A549 treated with CORT108297 at 1 μM for 4 hours (cell line): ENCODE data around the gene FBP1. TPM values are rescaled to one million over a fixed set of nuclear protein-coding genes. Genes with fewer than 3 reads are reported as not detected.

Experiments used
- total RNA-seq: library from RNA; stranded (reverse); fragments of 200-300 nt; extraction: Qiagen RNA extraction; gene quantifications from 5 replicates; pipeline ENCODE4 v1.2.3, GENCODE V29; 2022

FBP1 gene
- total RNA-seq, result 0.24 TPM in 1 of 5 replicates, not detected in the others

GRCh38 chr9:94639061-94639998 lies at the start of gene FBP1:
TSS of gene FBP1 (minus strand) at chr9:94639518. CDS start at chr9:94639310, 208 bp downstream.

DNA sequence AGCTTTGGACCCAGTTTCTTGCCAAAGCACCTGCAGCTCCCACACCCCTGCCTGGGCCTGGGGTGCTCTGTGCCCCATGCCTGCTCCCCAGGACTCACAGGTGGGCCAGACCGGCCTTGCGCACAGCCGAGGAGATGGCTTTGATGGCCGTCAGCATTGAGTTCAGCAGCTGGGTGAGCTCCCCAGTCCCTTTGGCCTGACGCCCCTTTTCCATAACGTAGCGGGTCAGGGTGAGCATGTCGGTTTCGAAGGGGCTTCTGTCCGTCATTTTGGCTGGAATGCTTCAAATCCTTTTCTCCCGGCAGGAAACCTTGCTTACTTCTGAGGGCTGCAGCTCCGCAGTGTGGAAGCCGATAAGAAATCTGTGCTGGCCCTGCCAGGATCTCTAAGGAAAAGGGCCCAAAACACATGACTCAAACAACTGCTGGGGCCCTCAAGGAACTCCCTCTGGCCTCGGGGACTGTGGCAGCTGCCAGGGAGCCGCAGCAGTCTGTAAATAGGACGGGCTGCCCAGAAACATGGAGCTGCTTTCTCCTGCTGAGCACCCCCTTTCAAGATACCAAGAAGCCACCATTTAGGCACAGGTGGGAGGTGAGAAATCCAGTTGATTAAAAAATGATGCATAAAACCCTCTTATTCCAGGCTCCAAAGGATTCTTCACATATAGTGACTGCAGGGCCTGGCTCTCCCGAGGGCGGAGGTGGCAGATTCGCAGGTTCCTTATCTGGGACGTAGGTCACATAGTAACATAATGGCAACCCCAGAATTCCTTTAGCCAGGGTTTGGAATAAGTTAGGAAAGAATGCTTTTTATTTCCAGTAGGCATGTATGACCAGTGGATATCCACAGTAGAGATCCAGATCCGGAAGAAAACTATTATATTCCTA lies 45.6 kb downstream of the FBP1 start, which contains the start of gene FBP2:
Gene FBP2, minus strand, starts transcription at position 366 of the 887 bp plus-strand sequence. Its CDS starts 98 bp downstream, at position 268.

GRCh38 chr9:94554439-94555331 lies 84.6 kb downstream of the FBP1 start, which contains the start of gene PCAT7:
TSS of gene PCAT7 (plus strand) at chr9:94555083.

Other genes starting within 250 kb of the FBP1 start
- gene PCAT7, start 84.4 kb downstream of the FBP1 start, total RNA-seq, result 0.47 to 0.97 TPM (median 0.78 TPM) in 5 replicates
- gene FBP2, start 45.7 kb downstream of the FBP1 start, total RNA-seq, result not detected in 5 replicates
- gene AOPEP, start 87.2 kb upstream of the FBP1 start, total RNA-seq, result 162 to 224 TPM (median 218 TPM) in 5 replicates